IPS DF 19.7 (cell line): Measurements from ENCODE around the gene CPT1B.
"Not testable (repeated sequence)": the region's sequence is repeated elsewhere in the genome, so short reads cannot be mapped to it uniquely, and the experiment has no call there.

Experiments
- DNase-seq: peaks from one replicate; pipeline ENCODE4 v3.0.0-alpha.2; 2013; ENCODE audit warnings: low read depth, low spot score

CPT1B gene

DNA sequence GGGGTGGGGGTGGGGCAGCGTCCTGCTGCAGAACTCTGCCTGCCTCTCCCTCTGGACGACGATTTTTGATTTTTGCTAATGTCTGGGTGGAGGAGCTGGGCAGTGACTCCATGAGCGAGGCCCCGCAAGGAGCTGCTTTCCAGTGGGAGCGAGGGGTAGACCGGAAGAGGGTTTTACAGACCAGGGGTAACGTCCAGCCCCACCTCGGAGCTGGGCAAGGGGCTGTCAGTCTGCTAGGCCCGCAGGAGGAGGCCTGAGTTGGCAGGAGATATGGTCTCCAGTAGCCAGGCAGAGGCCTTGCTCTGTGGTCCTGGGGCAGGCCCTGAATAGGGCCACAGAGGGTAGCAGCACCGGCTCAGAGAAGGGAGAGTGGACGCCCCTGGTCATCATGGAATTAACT is 31.4 kb upstream of the CPT1B start:
- DNase-seq: no peak

DNA sequence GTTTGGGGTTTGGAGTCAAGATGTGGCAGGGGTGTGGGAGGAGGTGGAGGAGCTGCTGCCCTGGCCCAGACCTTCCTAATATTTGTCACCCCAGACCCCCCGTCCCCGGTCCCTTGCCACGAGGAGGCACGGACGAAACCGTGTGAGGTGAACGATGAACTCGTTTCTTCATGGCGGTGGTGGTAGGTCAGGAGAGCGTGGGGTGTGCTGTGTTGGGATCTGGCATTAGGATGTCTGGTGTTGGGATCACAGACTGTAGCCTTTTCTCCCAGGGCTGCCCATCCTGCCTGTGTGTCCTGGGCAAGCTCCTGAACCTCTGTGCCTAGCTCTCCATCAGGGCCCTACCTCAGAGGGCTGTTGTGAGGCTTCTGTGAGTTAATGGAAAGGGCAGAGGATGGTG is 30.8 kb upstream of the CPT1B start:
- DNase-seq: no peak

DNA sequence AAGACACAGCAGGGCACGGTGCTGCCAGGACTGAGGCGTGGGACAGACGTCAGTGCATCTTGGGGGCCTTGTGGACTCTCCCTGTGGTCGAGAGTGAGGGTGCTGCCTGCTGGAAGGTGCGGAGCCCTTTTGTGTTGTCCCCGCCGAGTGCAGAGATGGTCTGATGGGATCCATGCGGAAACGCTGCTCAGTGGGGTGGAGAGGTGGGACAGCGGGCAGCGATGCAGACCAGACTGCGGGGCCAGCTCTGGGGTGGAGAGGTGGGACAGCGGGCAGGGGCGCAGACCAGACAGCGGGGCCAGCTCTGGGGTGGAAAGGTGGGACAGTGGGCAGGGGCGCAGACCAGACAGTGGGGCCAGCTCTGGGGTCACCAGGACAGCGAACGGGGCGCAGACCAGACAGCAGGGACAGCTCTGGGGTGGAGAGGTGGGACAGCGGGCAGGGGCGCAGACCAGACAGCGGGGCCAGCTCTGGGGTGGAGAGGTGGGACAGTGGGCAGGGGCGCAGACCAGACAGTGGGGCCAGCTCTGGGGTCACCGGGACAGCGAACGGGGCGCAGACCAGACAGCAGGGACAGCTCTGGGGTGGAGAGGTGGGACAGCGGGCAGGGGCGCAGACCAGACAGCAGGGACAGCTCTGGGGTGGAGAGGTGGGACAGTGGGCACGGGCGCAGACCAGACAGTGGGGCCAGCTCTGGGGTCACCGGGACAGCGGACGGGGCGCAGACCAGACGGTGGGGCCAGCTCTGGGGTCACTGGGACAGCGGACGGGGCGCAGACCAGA is 30.0 kb upstream of the CPT1B start:
- not testable (repeated sequence) for DNase-seq

DNA sequence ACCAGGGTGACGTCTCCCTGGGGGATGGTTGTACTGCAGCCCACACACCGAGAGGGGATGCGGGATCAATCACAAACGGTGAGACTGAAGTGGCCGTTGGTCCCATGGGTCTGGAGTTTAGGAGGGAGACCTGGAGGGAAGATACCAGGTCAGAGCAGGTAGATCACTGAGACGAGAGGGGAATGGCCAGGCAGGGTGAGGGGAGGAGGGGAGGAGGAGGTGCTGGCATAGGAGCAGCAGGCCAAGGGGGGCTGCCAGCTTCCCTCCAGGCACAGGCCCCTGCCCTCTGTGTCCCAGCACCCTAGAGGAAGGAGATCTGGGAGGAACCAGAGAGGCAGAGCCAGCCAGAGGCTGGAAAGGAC is 29.4 kb upstream of the CPT1B start:
- no peak for DNase-seq

- DNase-seq: no peak
Measured at GRCh38 chr22:50606946-50607658, 28.9 kb upstream of the CPT1B start.

DNA sequence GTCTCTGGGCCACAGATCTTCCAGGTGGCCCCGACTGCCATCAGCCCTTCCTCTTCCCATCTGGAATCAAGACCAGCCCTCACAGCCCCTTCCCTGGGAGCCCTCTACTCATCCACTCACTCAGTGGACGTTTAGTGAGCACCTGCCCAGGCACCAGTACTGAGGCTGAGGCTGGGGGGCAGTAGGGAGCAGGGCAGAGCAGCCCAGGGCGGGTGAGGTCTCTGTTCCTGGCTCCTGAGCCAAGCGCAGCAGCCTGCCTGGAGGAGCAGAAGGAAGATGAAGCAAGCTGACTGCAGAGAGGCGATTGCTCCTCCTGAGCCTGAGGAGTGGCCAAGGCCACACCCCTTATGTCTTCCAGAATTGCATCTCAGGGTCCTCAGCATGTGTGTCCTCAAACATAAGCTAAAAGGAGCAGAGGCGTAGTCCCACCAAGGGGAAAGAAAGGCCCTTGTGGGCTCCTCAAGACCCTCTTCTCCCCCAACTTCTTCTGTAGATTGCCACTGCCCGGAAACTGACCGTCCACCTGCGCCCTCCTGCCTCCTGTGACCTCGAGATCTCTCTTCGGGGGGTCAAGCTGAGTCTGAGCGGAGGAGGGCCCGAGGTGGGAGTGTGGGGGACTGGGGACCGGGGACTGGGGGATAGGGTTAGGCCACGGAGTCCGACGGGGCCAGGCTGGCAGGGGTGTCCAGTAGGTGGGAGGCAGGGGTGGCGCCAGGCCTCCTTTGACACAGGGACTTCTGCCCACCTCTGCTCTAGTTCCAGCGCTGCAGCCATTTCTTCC is 28.1 kb upstream of the CPT1B start:
- no peak for DNase-seq

- DNase-seq: no peak
Measured at GRCh38 chr22:50605613-50606074, 27.4 kb upstream of the CPT1B start.

DNA sequence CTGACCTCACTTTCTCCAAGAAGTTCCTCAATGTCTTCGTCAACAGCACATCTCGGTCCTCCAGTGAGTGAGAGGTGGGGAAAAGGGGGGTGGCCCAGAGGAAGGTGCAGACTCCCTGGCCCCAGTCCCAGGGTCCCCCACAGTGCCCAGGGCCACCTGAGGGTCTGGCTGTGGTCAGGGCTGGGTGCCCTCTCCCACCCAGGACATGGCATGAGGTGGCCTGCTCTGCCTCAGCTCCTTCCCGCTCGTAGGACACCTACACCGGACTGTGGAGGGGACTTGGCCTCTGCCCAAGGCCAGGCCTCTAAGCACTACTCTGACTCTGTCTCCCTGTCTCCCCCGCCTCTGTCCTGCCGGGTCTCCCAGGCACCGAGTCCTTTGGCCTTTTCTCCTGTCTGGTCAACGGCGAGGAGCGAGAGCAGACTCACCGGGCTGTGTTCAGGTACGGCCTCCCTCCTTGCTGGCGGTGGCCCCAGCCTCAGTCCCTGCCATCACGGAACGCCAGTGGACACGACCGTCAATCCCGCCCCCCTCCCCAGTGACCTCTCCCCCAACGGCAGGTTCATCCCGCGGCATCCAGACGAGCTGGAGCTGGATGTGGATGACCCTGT is 26.9 kb upstream of the CPT1B start:
- DNase-seq: no peak

- no peak for DNase-seq
Measured at GRCh38 chr22:50604256-50605001, 26.2 kb upstream of the CPT1B start.

DNA sequence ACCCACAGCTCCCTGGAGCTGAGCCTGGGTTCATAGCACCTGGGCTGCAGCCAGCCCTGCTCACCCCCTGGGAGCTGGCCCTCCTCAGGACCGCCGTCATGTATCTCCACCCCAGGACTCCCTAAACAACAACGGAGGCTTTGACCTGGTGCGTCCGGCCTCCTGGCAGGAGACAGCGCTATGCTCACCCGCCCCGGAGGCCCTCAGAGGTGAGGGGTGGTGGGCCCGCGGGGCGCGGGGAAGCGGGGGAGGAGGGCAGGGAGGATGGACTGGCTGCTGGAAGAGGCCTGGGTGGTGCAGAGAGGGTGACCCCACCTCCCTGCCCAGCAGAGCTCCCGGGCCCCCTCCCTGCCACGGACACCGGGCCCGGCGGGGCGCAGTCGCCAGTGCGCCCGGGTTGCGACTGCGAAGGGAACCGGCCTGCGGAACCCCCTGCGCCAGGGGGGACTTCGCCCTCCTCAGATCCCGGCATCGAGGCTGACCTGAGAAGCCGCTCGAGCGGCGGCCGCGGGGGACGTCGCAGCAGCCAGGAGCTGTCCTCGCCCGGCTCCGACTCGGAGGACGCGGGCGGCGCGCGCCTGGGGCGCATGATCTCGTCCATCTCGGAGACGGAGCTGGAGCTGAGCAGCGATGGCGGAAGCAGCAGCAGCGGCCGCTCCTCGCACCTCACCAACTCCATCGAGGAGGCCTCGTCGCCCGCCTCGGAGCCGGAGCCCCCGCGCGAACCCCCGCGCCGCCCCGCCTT is 25.5 kb upstream of the CPT1B start:
- DNase-seq: no peak

DNA sequence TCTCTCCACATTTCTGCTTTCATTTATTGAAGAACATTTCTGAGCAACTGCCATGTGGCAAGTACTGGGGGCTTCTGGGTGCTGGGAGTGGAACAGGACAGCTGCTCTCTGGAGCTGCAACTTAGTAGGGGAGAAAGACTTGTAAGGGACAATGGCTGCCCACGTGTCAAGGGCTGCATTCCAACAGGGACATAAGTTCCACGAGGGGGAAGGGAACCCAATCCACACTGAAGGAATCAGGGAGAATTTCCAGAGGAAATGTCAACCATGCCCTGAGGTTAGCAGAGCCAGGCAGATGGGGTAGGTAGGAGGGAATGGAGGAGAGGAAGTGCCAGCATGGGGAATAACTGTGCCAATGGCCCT is 24.1 kb upstream of the CPT1B start:
- no peak for DNase-seq

DNA sequence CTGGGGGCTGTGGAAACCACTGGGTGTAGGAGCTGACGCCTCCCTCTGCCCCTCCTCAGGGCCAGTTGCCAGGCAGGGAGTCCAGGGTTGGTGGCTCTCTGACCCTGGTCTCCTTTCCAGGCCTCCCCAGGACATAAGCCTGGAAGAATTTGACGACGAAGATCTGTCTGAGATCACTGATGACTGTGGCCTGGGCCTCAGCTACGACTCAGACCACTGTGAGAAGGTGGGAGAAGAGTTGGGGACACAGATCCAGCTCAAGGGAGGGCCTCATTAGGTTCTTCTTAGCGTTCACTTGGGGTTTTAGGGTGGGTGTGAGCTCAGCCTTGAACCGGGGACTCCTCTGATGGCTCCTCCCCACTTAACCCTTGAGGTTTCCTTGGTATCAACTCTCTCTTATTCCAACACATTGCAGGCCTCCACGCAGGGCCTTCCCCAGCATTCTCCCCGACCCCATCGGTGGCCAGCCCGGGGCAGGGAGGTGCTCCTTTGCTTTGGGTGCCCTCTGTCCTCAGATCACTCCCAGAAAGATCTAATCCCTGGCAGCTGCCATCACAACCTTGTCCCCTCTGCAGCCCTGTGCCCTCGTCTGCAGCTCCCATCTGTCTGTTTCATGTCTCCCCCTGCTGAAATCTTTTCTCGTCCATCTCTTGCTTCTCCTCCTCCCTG is 23.6 kb upstream of the CPT1B start:
- no peak for DNase-seq

GRCh38 chr22:50600967-50601668 is 22.9 kb upstream of the CPT1B start:
- no peak for DNase-seq

GRCh38 chr22:50600538-50600937 is 22.3 kb upstream of the CPT1B start, which contains the start of gene MAPK8IP2:
TSS of gene MAPK8IP2 (plus strand) at chr22:50600793. CDS start at chr22:50600819, 26 bp downstream.
- no peak for DNase-seq

DNA sequence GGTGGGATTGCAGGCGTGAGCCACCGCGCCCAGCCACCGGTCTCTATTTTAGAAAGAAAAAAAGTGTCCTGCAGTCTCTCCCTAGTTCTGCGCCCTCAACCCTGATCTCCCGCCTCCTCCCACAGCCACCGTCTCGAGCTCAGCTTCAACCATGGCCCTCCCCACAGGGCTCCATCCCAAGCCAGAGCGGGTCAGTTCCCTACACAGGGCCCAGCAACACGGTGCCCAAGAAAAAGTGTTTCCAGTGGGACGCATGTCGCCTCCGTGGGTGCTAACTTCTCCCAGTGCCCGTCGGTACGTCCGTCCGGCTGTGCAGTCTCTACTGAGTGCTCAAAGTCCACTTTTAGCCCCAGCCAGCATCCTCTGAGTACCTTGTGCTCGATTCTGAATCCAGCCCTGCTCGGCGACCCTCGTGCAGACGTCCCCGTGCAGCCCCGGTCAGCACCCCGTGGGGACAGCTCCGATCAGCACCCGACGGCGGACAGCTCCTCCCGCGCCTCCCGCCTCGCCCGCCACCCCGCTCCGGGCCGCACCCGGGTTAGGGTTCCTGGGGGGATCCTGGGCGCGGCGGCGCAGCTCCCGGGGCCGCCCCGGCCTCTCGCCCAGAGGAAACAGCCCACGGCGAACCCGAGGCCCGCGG is 21.7 kb upstream of the CPT1B start:
- DNase-seq: no peak

DNA sequence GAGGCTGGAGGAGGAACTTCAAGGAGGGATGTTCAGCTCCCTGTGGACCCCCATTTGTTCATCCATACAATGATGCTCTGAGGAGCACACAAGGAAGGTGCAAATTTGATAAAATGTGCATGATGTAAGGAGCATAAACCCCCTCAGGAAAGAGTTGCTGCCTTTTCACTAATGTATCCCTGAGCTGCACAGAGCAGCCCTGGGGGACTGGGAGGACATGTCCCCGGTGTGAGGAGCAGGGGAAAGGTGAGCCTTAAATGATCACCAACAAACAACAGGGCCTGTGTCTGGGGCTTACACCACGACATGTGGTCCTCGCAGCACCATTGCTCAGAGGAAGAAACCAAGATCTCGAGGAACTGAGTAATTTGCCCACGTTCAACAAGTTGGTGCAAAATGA is 18.9 kb upstream of the CPT1B start:
- DNase-seq: no peak

DNA sequence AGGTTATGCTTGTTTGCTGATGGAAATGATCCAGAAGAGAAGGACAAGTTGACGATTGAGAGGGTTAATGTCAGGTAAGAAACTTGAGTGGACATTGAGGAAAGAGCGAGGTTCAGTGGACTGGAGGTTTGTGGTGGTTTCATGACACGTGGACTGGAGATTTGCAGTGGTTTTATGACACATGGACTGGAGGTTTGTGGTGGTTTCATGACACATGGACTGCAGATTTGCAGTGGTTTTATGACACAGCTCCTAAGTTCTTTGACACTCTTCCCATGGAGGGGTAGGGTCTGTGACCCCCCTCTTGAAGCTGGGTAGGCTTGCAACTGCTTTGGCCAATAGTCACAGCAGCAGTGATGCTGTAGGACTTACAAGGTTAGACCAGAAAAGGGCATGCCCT is 17.0 kb upstream of the CPT1B start:
- no peak for DNase-seq

- no peak for DNase-seq
Measured at GRCh38 chr22:50587407-50587806, 9.2 kb upstream of the CPT1B start.

- DNase-seq: no peak
Measured at GRCh38 chr22:50586416-50586815, 8.2 kb upstream of the CPT1B start.
